Liver (tissue), 9 donors: ENCODE measurements around the gene PSMB1. TPM values are rescaled to one million over a fixed set of nuclear protein-coding genes. Genes with fewer than 3 reads are reported as not detected.
"Not testable (repeated sequence)": the region's sequence is repeated elsewhere in the genome, so short reads cannot be mapped to it uniquely, and the experiment has no call there.

Experiments
- DNase-seq: peaks from one replicate; pipeline ENCODE4 v3.0.0-alpha.2; 2017; ENCODE audit warnings: low spot score
- H3K27ac ChIP-seq, 2 donors: one replicate each; pipeline ENCODE4 v1.7.0; 2013; ENCODE audit warnings: inconsistent platforms in 2 of 2, low read length in 2 of 2, control low read depth in 1 of 2, low read depth in 1 of 2, mild to moderate bottlenecking in 1 of 2
- H3K27me3 ChIP-seq, 4 donors: one replicate each; pipeline versions ENCODE4 v1.6.1 to v1.7.0; 2013; ENCODE audit warnings: low read length in 3 of 4, inconsistent platforms in 1 of 4, mild to moderate bottlenecking in 1 of 4, moderate library complexity in 1 of 4; ENCODE audit not compliant: control insufficient read depth in 4 of 4, insufficient read depth in 4 of 4
- H3K36me3 ChIP-seq, 4 donors: one replicate each; pipeline versions ENCODE4 v1.6.1 to v1.7.0; 2013; ENCODE audit warnings: low read length in 3 of 4, mild to moderate bottlenecking in 3 of 4, low read depth in 1 of 4, moderate library complexity in 1 of 4; ENCODE audit not compliant: control insufficient read depth in 4 of 4, insufficient read depth in 3 of 4
- H3K4me1 ChIP-seq, 4 donors: one replicate each; pipeline versions ENCODE4 v1.6.1 to v1.7.0; 2013; ENCODE audit warnings: low read length in 3 of 4, mild to moderate bottlenecking in 3 of 4, moderate library complexity in 1 of 4; ENCODE audit not compliant: control insufficient read depth in 4 of 4, insufficient read depth in 4 of 4
- H3K4me3 ChIP-seq, 3 donors: one replicate each; pipeline versions ENCODE4 v1.6.1 to v1.7.0; 2013; ENCODE audit warnings: low read length in 3 of 3, control low read depth in 1 of 3, low read depth in 1 of 3, mild to moderate bottlenecking in 1 of 3
- H3K9ac ChIP-seq, 2 donors: one replicate each; pipeline ENCODE4 v1.7.0; 2013; ENCODE audit warnings: low read length in 2 of 2, mild to moderate bottlenecking in 2 of 2, moderate library complexity in 2 of 2, control low read depth in 1 of 2, low read depth in 1 of 2
- H3K9me3 ChIP-seq, 4 donors: one replicate each; pipeline versions ENCODE4 v1.6.1 to v1.7.0; 2013; ENCODE audit warnings: low read length in 3 of 4; ENCODE audit not compliant: control insufficient read depth in 4 of 4
- EGR1 ChIP-seq, 2 donors: IDR thresholded peaks; 2 replicates each; pipeline ENCODE4 v1.6.1; 2016 to 2018; ENCODE audit warnings: antibody characterized with exemption in 2 of 2, low read depth in 2 of 2
- FOXA1 ChIP-seq: IDR thresholded peaks from 2 replicates; pipeline ENCODE4 v1.6.1; 2016; ENCODE audit warnings: antibody characterized with exemption
- FOXA2 ChIP-seq: IDR thresholded peaks from 2 replicates; pipeline ENCODE4 v1.6.1; 2016; ENCODE audit warnings: antibody characterized with exemption
- GABPA ChIP-seq, 2 donors: IDR thresholded peaks in 1 of 2; conservative IDR thresholded peaks in 1 of 2; 2 replicates each; pipeline ENCODE4 v1.6.1; 2016; ENCODE audit warnings: antibody characterized with exemption in 2 of 2, mild to moderate bottlenecking in 1 of 2, moderate library complexity in 1 of 2
- HNF4A ChIP-seq, 2 donors: conservative IDR thresholded peaks; 2 replicates each; pipeline ENCODE4 v1.6.1; 2016; ENCODE audit warnings: antibody characterized with exemption in 2 of 2, mild to moderate bottlenecking in 2 of 2
- HNF4G ChIP-seq: IDR thresholded peaks from 2 replicates; pipeline ENCODE4 v1.6.1; 2016; ENCODE audit warnings: antibody characterized with exemption
- JUND ChIP-seq, 2 donors: IDR thresholded peaks; 2 replicates each; pipeline ENCODE4 v1.6.1; 2016; ENCODE audit warnings: antibody characterized with exemption in 2 of 2
- MAX ChIP-seq: IDR thresholded peaks from 2 replicates; pipeline ENCODE4 v1.6.1; 2016; ENCODE audit warnings: antibody characterized with exemption
- NR2F2 ChIP-seq: IDR thresholded peaks from 2 replicates; pipeline ENCODE4 v1.6.1; 2016; ENCODE audit warnings: antibody characterized with exemption
- RAD21 ChIP-seq, 2 donors: IDR thresholded peaks; 2 replicates each; pipeline ENCODE4 v1.6.1; 2016; ENCODE audit warnings: antibody characterized with exemption in 2 of 2, mild to moderate bottlenecking in 2 of 2
- RXRA ChIP-seq, 2 donors: IDR thresholded peaks; 2 replicates each; pipeline ENCODE4 v1.6.1; 2017 to 2018; ENCODE audit warnings: antibody characterized with exemption in 2 of 2, mild to moderate bottlenecking in 1 of 2
- SP1 ChIP-seq: IDR thresholded peaks from 2 replicates; pipeline ENCODE4 v1.6.1; 2018; ENCODE audit warnings: antibody characterized with exemption, mild to moderate bottlenecking
- TAF1 ChIP-seq: conservative IDR thresholded peaks from 2 replicates; pipeline ENCODE4 v1.6.1; 2016; ENCODE audit warnings: antibody characterized with exemption, mild to moderate bottlenecking
- YY1 ChIP-seq: IDR thresholded peaks from 2 replicates; pipeline ENCODE4 v1.6.1; 2016; ENCODE audit warnings: antibody characterized with exemption, mild to moderate bottlenecking
- WGBS: extraction: QIAGEN DNeasy Blood & Tissue Kit; methylation state at CpG from one replicate; pipeline ENCODE4 v1.1.7; 2013; 5-methylcytosine and 5-hydroxymethylcytosine counted together
- polyA plus RNA-seq, 2 donors: library from polyadenylated mRNA; stranded (reverse) in 1 of 2; unstranded in 1 of 2; fragments of 200-250 nt in 1 of 2; fragments of >200 nt in 1 of 2; fragmentation: Nextera tagmentation in 1 of 2; extraction: Ambion mirVana in 1 of 2; gene quantifications; one replicate each; pipeline versions ENCODE4 v1.2.1 to v1.2.3, GENCODE V29; 2013 to 2015
- total RNA-seq, 2 donors: library from RNA; depleted of rRNA; stranded (reverse); fragments of >200 nt; gene quantifications; one replicate each; pipeline ENCODE4 v1.2.3, GENCODE V29; 2014
- TF ChIP-seq, protein P1 (sequence below): IDR thresholded peaks from 2 replicates; pipeline ENCODE4 v1.6.1; 2016; ENCODE audit warnings: antibody characterized with exemption, mild to moderate bottlenecking
- TF ChIP-seq, protein P2 (sequence below): IDR thresholded peaks from 2 replicates; pipeline ENCODE4 v1.6.1; 2016; ENCODE audit warnings: antibody characterized with exemption
- donor health status: healthy.
- donor health status: healthy.
- donor health status: healthy.
- donor health status: healthy.
- donor health status: healthy.

The PSMB1 gene
- total and polyA plus RNA-seq, 4 donors = 177 to 314 (median 188) TPM

DNA sequence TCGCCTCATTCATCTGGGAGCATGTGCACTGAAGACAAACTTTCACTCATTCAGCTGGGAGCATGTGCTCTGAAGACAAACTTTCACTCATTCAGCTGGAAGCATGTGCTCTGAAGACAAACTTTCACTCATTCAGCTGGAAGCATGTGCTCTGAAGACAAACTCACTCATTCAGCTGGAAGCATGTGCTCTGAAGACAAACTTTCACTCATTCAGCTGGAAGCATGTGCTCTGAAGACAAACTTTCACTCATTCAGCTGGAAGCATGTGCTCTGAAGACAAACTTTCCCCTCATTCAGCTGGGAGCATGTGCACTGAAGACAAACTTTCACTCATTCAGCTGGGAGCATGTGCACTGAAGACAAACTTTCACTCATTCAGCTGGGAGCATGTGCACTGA is 44.8 kb downstream of the PSMB1 start:
- WGBS = no CpG with 5 or more reads among the region's 1 CpG
- H3K36me3 ChIP-seq, H3K27me3 ChIP-seq, H3K4me3 ChIP-seq, DNase-seq, H3K9me3 ChIP-seq, H3K9ac ChIP-seq, H3K4me1 ChIP-seq, H3K27ac ChIP-seq: not testable (repeated sequence)

DNA sequence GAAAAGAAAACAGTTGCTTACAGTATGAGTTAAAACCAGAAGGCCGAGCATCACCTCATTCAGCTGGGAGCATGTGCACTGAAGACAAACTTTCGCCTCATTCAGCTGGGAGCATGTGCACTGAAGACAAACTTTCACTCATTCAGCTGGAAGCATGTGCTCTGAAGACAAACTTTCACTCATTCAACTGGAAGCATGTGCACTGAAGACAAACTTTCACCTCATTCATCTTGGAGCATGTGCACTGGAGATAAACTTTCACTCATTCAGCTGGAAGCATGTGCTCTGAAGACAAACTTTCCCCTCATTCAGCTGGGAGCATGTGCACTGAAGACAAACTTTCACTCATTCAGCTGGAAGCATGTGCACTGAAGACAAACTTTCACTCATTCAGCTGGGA is 45.4 kb downstream of the PSMB1 start:
- not testable (repeated sequence) for H3K27me3 ChIP-seq, H3K36me3 ChIP-seq, H3K9ac ChIP-seq, H3K4me3 ChIP-seq, H3K27ac ChIP-seq, DNase-seq, H3K9me3 ChIP-seq, H3K4me1 ChIP-seq
- WGBS = 97% methylated on average over 2 of the region's 2 CpGs

GRCh38 chr6:170506446-170506845 is 46.7 kb downstream of the PSMB1 start:
- H3K4me3 ChIP-seq = no peak overlapping the region
- no peak for DNase-seq
- peaks cover 0 to 9% (median 5%) of the 10 kb centered on the region in 4 donors for H3K9me3 ChIP-seq
- 75% methylated on average over 4 of the region's 4 CpGs for WGBS
- no peaks in the 10 kb centered on the region for H3K27me3 ChIP-seq
- H3K9ac ChIP-seq = no peak overlapping the region
- H3K27ac ChIP-seq = no peak overlapping the region
- H3K4me1 ChIP-seq = no peaks in the 10 kb centered on the region
- TF ChIP-seq, protein P1, sequence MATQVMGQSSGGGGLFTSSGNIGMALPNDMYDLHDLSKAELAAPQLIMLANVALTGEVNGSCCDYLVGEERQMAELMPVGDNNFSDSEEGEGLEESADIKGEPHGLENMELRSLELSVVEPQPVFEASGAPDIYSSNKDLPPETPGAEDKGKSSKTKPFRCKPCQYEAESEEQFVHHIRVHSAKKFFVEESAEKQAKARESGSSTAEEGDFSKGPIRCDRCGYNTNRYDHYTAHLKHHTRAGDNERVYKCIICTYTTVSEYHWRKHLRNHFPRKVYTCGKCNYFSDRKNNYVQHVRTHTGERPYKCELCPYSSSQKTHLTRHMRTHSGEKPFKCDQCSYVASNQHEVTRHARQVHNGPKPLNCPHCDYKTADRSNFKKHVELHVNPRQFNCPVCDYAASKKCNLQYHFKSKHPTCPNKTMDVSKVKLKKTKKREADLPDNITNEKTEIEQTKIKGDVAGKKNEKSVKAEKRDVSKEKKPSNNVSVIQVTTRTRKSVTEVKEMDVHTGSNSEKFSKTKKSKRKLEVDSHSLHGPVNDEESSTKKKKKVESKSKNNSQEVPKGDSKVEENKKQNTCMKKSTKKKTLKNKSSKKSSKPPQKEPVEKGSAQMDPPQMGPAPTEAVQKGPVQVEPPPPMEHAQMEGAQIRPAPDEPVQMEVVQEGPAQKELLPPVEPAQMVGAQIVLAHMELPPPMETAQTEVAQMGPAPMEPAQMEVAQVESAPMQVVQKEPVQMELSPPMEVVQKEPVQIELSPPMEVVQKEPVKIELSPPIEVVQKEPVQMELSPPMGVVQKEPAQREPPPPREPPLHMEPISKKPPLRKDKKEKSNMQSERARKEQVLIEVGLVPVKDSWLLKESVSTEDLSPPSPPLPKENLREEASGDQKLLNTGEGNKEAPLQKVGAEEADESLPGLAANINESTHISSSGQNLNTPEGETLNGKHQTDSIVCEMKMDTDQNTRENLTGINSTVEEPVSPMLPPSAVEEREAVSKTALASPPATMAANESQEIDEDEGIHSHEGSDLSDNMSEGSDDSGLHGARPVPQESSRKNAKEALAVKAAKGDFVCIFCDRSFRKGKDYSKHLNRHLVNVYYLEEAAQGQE = no peak
- TF ChIP-seq SP1 (no peak), YY1 (no peak), HNF4G (no peak), RAD21 (IDR thresholded peaks at IDR 0.05) (no peak), RXRA (IDR thresholded peaks at IDR 0.05) (no peak), GABPA (IDR thresholded peaks at IDR 0.05 in 1 of 2, conservative IDR thresholded peaks at IDR 0.05 in 1 of 2) (no peak), MAX (no peak), FOXA2 (no peak), HNF4A (conservative IDR thresholded peaks at IDR 0.05) (no peak)
- TF ChIP-seq, protein P2, sequence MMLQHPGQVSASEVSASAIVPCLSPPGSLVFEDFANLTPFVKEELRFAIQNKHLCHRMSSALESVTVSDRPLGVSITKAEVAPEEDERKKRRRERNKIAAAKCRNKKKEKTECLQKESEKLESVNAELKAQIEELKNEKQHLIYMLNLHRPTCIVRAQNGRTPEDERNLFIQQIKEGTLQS = no peak
- no peaks in the 10 kb centered on the region for H3K36me3 ChIP-seq

DNA sequence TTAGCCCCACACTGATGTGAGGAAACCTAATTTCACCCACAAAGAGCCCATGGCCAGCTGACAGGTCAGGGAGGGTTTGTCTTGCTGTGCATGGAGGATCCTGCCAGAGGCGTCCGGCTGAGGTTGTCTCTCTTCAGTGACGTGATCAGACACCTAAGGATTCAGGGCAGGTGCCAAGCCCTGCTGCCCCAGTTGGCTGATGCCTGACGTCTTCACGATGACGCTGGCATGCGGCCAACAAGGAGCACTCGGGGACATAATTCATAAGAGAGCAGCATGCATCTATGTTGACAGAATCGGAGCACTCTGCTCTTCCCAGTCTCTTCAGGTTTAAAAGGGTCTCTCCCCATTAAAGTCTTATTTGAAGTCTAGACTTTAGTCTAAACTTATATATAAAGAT is 47.8 kb downstream of the PSMB1 start:
- no peak for DNase-seq
- WGBS = 55% methylated on average over 9 of the region's 9 CpGs
- TF ChIP-seq MAX (no peak), TAF1 (no peak), SP1 (no peak), EGR1 (IDR thresholded peaks at IDR 0.05; ENCODE audit: low read depth in 2 of 2) (no peak), FOXA1 (no peak), HNF4A (conservative IDR thresholded peaks at IDR 0.05) (no peak), GABPA (IDR thresholded peaks at IDR 0.05 in 1 of 2, conservative IDR thresholded peaks at IDR 0.05 in 1 of 2) (no peak), HNF4G (no peak), JUND (IDR thresholded peaks at IDR 0.05) (no peak), NR2F2 (no peak), RXRA (IDR thresholded peaks at IDR 0.05) (no peak), YY1 (no peak)
- TF ChIP-seq, protein P1 = no peak

More for the DNA sequence above, 47.8 kb downstream of the PSMB1 start:
- no peaks in the 10 kb centered on the region for H3K36me3 ChIP-seq
- H3K27me3 ChIP-seq = no peaks in the 10 kb centered on the region
- H3K4me3 ChIP-seq = no peak overlapping the region
- no peak overlapping the region for H3K9ac ChIP-seq
- H3K4me1 ChIP-seq = no peaks in the 10 kb centered on the region
- peaks cover 0 to 9% (median 6%) of the 10 kb centered on the region in 4 donors for H3K9me3 ChIP-seq
- no peak overlapping the region for H3K27ac ChIP-seq
